Measurements from ENCODE around the gene U2AF2.

Gene U2AF2

DNA sequence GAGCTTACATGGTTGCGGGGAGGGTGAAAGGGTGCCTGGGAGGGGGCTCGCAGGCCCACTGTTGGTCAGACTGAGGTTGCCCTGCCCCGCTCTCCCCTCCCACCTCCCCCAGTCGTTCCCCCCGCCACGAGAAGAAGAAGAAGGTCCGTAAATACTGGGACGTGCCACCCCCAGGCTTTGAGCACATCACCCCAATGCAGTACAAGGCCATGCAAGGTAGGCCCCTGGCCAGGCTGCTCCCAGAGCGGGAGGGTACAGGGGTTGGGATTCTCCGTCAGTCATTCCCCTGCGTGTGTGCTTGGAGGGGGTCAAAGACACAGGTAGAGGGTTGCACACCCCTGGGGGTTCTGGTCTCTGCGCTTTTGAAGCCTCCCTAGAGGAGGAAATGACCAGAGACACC lies 5.6 kb downstream of the U2AF2 start:
- no peak for DNase-seq

DNA sequence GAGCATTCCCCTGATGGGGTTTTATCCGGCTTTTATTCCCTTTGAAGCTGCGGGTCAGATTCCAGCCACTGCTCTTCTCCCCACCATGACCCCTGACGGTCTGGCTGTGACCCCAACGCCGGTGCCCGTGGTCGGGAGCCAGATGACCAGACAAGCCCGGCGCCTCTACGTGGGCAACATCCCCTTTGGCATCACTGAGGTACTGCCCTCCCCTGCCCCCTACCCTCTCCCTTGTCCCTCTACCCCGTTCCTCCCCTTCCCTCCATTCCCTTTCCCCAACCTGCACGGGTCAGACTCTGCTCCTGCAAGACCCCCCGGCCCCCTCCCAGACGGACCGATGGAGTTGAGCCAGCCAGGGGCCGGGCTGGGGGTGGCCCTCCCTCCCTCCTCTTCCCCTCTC lies 6.2 kb downstream of the U2AF2 start:
- no peak for DNase-seq

DNA sequence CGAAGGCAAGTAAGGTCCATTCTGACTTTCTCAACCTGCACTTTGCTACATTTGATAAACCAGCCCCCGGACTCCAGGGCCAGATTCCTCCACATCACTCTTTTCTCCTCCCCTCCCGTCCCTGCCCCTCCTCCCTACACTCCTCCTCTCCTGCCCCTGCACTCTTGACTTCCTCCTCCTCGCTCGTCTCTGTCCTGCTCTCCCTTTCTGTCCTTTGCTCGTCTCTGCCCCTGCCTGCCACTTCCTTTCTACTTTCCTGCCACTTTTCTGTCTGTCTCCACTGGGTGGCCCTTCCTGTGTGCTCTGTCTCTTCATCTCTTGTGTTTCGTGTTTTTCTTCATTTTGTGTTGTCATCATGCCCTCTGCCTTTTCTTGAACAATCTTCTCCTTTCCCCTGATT lies 7.0 kb downstream of the U2AF2 start:
- DNase-seq, result no peak

DNA sequence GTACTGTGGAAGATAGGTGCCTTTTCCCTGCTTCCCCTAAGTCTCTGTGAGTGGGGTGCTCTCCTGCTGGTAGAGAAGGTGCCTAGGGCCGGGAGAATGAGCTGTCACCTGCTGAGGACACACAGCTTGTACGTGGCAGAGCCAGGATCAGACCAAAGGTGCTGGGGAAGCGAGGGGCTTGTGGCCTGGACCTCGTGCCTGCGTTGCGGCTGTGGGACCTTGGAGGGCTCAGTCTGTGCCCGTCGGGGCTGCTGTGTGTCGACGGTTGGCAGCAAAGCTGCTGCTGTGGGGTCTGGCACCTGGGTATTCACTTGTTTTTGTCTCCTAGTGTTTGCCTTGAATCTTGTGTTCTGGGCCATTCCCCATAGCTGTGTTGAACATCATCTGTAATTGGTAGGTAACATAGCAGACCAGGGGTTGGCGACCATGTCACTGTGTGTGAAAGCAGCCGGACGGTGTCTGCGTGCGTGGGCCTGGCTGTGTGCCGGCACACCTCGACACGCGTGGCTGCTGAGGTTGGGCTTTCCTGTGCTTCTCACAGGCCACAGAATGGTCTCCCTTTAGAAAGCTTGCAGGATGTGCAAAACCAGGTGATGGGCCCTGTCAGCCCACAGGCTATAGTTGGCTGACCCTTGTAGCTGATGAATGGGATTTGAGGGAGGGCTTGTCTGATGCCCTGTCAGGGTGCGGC lies 9.2 kb downstream of the U2AF2 start:
- DNase-seq, result no peak

DNA sequence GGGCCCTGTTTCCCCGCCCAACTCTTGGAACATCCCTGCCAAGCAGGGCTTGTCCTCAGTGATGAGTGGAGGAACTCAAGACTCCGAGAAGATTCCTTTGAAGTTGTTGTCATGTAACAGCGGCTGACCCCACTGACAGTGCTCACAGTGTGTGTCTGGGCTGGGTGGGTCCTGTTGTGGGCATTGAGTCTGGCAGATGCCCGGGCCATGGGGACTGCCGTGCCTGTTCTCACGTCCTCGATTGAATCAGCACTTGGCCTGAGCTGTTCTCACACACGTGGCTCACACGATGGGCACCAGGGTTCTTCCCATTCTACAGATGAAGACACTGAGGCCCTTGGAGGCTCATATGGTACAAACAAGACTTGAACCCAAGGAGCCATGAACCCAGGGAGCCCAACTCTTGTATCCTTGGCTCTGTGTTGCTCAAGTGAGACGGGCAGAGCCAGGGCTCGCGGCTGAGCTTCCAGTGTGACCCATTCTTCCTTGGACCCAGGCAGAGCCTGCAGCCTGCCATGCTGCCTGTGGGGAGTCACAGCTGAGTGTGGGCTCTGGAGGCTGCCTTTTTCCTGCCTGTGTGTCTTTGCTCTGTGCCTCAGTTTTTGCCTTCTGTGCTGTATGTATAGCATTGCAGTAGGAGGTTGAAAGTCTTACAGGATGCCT lies 11.6 kb downstream of the U2AF2 start:
- DNase-seq, result no peak

DNA sequence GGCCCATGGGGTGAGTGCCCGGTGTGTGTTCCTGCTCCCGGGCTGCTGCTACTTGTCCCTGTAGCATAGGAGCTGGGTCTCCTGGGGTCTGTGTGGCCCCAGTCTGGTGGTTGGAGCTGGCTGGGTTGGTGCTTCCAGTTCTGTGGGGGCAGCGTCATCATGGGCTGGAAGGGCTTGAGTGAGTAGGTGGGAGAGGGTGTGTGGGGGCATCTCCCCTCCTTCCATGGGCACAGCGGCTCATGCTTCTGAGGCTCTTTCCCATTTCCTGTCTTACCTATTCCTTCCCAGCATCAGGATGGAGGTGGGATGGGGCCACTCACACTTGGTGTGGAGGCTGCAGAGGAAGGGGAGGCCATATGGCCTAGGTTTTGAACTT lies 12.2 kb downstream of the U2AF2 start:
- DNase-seq, result no peak

DNA sequence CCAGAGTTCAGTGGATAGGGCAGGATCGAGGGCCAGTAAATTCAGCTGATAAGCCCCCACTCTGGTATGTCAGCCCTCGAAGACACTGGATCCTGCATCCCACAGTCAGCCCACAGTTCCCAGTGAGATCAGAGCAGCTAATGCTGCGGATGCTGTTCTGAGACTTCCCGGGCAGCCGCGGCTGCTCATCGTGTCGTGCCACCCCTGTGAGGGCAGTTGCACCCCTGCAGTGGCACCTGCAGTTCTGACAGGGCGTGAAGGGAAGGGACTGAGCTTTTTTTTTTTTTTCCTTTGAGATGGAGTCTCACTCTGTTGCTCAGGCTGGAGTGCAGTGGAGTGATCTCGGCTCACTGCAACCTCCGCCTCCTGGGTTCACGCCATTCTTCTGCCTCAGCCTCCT lies 12.7 kb downstream of the U2AF2 start:
- no peak for DNase-seq

DNA sequence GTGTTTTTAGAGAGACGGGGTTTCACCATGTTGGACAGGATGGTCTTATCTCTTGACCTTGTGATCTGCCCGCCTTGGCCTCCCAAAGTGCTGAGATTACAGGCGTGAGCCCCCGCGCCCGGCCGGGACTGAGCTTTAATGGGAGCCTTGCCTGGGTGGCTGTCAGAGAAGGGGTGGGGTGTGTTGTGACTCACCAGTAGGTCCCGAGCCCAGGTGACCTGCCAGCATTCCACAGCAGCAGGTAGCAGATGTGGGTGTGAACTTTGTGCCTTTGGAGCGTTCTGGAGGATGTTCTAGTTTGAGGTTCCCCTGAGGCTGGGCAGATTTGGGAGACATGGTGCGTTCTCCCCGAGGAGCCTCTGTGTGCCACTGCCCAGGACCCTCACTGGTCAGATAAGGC lies 13.1 kb downstream of the U2AF2 start:
- no peak for DNase-seq

DNA sequence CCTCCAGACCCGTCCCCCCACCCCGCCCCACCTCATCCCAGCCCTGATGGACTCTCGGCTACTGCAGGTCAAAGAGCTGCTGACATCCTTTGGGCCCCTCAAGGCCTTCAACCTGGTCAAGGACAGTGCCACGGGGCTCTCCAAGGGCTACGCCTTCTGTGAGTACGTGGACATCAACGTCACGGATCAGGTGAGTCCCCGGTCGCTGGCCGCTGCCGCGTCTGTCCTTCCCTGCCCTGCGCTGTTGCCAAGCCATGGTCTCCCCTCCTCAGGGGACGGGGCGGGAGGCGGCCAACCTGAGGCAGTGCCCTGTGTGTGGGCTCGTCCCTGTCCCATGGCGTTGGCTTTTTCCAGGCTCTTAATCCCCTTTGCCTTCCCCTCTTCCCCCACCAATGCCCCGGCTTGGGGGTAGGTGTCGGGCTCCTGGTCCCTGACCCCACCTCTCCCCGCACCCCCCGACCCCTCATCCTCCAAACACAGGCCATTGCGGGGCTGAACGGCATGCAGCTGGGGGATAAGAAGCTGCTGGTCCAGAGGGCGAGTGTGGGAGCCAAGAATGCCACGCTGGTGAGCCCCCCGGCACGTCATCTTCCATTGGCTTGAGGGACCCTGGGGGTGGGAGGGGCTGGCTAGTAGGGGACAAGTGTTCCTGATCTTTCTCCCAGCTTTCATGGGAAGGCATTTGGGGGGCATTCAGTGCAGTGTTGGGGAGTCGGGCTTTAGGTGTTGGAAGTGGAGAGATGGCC lies 13.9 kb downstream of the U2AF2 start:
- no peak for DNase-seq

DNA sequence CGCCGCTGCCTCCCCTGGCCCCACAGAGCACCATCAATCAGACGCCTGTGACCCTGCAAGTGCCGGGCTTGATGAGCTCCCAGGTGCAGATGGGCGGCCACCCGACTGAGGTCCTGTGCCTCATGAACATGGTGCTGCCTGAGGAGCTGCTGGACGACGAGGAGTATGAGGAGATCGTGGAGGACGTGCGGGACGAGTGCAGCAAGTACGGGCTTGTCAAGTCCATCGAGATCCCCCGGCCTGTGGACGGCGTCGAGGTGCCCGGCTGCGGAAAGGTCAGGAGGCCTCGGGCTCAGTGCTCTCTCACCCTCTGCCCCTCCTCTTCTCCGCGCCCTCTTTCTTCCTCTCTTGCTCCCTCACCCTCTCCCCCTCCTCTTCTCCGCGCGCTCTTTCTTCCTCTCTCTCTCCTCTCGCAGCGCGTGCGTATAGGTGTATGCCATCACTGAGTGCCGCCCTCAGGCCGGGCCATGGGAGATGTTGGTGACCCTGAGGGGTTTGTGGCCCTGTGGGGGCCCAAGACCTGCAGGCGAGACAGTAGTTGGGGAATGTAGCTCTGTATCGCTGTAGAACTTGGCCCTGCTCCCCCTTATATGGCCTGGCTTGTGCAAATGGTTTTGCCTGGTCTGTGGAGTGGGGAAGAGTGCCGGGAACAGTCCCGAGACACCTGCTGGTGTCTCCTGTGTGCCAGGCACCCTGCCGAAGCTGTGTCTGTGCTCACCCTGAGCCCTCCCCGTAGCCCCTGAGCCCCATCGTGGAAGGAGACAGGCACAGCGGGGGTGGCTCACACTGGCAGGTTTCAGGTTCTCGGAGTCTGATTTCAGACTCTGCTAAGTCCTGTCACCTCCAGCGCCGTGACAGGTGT lies 14.8 kb downstream of the U2AF2 start:
- no peak for DNase-seq

DNA sequence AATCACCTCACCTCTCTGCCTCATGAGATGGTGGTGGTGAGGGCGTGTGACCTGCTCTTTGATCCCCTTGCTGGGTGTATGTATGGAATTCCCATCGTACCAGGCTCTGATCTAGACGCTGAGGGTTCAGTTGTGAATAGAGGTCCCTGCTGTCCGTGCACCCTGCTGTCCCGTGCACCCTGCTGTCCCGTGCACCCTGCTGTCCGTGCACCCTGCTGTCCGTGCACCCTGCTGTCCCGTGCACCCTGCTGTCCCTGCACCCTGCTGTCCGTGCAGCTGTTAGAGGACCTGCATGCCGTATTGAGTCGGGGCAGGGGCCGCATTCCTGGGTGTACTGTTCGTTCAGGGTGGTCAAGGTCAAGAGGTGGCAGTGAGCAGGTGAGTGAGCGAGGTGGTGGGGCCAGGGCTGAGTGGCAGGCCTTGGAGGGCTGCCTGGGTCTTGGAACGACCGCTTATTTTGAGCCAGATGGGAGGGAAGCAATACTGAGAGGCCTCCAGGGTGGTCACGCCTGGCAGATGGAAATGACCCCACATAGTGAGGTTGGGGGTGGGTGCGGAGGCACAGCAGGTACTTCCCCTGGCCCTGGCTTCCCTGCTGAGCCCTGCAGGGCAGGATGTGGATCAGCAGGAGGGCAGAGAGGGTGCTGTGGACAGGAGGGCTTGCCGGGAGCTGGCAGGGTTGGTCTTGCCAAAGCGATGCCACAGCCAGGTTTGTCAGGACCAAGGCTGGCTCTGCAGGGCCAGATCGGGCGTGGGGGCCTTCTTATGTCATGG lies 15.6 kb downstream of the U2AF2 start:
- DNase-seq, result no peak

DNA sequence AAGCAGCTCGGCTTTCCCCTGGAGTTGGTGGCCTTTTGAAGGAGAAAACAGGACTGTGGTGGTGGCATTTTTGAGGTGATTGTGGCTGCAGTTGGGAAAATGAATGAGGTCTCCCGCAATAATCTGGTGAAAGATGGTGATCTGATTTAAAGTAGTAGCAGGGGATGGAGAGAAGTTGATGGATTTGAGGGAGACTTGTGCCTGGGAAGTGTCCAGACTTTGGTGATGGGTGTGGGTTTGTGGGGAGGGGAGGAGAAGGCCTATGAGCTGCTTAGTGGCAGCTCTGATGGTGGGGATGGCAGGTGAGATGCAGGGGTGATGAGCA lies 16.2 kb downstream of the U2AF2 start:
- DNase-seq, result no peak

DNA sequence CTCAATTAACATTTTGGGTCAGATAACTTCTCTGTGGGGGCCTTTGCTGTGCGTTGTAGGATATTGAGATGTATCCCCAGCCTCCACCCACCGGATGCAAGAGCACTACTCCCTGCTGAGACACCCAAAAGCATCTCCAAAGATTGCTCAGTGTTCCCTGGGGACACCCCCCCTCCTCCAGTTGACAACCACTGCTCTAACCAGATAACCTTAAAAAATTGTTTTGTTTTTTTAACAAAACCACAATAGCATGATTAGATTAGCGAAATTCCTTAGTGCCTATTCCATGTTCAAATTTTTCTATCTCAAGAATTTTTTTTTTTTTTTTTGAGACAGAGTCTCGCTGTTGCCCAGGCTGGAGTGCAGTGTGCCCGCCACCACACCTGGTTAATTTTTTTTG lies 17.6 kb downstream of the U2AF2 start:
- no peak for DNase-seq

DNA sequence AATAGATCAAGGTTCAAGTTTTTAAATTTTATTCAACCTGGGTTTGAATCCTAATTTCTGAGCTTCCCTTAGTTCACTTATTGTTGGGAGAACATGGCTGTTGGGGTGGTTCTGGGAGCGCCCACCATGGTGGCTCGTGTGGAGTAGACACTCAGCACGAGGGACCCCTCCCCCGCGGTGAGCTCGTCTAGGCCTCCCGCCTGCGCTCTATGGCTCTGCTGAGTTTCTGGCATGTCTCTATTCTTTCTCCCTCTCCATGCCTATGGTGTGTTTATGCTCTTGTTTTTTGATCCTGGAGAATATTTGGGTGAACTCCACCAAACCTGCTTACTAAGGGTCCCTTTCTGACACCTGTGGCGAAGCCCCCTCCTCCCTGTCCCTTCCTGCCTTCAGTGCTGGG lies 18.6 kb downstream of the U2AF2 start:
- no peak for DNase-seq

DNA sequence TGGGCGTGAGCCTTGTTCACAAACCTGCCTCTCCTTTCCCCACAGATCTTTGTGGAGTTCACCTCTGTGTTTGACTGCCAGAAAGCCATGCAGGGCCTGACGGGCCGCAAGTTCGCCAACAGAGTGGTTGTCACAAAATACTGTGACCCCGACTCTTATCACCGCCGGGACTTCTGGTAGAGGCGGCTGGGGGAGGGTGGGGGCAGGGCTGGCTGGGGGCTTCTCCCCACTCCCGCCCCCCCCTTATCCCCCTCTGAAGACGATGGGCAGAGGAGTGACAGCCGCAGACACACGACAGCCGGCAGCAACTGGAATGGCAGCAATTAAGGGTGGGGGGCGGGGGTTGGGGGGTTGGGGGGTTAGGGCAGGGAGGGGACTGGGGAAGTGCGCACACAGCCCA lies 19.1 kb downstream of the U2AF2 start:
- DNase-seq, result no peak

DNA sequence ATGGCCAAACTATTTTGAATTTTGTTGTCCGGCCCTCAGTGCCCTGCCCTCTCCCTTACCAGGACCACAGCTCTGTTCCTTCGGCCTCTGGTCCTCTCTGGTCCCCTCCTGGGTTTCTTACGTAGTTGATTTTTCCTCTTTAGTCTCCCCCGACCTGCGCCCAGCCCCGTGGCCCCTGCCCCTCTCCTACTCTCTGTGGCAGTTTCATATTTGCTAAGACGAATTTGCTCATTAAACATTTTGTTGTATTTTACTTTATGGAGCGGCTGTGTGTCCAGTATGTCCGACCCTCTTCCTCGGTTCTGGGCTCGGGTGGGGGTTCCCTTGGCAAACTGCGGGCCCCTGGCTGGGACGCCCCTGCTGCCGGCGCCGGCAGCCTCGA lies 19.6 kb downstream of the U2AF2 start:
- DNase-seq, result no peak

DNA sequence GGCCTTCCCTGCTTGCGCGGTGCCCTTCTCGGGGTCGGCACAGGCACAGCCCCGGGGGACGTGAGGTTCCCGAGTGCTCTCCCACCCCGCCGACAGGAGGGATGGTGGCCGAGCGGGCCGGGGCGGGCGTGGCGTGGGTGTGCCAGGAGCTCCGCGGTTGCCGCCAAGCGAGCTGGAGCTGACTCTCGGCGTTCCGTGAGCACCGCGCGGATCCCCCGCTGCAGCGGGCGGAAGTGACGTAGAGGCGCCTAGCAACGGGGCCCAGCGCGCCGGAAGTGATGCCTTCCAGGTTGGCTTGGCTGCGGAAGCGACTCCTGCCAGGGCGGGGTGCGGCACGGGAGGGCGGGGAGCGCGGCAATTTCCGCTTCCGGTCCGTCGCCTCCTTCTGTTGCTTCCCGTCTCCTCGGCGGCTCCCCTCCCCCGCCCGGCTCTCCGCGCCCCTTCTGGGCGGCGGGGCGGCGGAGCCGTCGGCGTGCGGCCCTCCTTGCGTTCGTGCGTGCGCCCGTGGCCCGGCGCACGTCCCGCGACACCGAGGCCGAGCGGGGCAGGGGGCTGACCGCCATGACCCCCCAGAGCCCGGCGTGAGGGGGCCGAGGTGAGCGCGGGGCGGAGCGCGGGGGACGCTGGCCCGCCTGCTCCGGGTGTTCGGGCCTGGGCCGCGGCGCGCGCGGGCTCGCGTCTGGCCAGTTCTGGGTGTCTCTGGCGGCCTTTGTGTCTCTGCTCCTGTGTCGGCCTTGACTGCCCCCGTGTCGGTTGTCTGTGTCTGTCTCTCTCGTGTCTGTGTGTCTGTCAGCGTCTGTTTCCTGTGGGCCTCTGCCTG lies 20.2 kb downstream of the U2AF2 start, which contains the start of gene EPN1:
EPN1 (plus strand) TSS at position 386 of the 820 bp plus-strand sequence. CDS start 3,402 bp downstream, outside the sequence.
- DNase-seq, result peak; percentile 95

DNA sequence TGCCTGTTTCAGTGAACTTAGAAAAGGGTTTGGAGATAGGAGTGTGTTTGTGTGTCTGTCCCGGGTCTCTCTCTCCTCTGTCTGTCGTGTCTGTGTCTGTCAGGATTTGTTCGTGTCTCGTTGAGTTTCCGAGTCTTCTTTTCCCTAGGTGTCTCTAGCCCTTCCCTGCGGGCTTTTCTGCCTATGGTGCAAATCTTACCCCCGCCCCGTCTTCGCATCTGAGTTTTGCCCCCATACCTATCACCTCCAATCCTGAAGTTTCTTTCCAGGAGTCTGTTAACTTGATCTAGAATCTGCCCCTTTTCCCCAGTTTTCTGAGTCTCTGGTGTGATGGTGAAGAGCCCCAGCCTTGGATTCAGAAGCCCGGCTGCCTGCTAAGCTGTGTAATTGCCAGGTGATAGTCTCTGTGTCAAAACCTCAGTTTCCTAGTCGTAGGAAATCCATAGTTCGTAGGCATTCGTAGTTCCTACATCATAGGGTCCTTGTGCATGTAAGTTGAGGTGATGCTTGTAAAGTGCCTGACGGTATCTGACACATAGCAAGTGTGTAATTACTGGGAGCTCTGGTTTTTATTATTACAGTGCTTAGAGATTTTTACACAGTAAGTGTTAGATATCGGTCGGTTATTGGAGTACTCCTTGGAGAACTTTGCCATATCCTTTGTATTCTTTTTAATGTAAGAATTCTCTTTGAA lies 21.0 kb downstream of the U2AF2 start:
- no peak for DNase-seq

DNA sequence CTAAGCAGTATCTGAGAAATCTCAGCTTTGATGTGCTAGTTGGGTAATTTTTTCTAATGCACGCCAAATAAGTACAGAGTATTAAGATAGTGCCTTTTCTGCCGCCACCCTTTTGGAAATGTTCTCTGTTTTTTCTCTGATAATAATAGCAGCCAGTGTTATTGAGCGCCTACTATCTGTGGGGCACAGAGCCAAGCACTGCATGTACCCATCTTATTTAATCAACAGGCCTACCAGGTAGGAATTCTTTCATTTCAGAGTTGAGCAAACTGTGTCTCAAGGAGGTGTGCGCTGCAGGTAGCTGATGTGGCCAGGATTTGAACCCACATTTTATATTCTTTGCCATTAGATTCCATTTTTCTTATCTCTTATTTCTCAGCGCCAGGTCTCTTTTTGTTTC lies 21.5 kb downstream of the U2AF2 start:
- no peak for DNase-seq

DNA sequence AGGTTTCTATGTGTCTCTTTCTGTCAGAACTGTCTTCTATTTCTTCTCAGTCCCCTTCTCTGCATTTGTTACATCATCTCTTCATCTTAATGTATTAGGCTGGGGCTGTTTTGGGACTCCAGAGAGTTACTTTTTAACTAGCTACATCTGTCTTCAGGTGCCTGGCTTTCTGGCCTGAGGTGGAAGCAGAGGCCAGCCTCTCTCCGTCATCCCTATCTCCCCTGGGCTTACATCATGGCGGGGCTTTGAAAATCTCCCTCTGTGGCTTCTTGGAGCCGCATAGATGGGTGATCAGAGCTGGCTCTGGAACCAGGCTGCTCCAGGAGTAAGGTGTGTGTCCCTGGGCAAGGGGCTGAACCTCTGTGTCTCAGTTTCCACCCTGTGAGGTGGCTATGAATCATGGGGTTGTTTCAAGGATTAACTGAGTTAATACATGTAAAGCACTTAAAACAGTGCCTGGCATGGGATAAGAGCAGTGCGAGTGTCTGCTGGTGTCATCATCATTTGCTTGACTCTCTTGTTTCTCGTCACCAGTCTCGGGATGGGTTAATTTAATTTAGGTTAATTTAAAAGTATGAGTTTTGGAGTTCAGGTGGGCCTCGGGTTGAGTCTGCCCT lies 22.2 kb downstream of the U2AF2 start:
- no peak for DNase-seq
